SK-N-SH treated with all-trans-retinoic acid at 6 μM for 48 hours (cell line): ENCODE data around the gene PRSS3.

Source experiments
- RARB ChIP-seq: fragments of 250-450 bp; sonication (Bioruptor Pico); IDR thresholded peaks from 2 replicates; pipeline ENCODE4 v1.8.0; 2021; ENCODE audit warnings: mild to moderate bottlenecking, moderate library complexity
- ZNF70 ChIP-seq: fragments of 450-650 bp; formaldehyde crosslinking; IDR thresholded peaks from 2 replicates; pipeline ENCODE4 v1.5.0; 2020; ENCODE audit warnings: mild to moderate bottlenecking, moderate library complexity

DNA sequence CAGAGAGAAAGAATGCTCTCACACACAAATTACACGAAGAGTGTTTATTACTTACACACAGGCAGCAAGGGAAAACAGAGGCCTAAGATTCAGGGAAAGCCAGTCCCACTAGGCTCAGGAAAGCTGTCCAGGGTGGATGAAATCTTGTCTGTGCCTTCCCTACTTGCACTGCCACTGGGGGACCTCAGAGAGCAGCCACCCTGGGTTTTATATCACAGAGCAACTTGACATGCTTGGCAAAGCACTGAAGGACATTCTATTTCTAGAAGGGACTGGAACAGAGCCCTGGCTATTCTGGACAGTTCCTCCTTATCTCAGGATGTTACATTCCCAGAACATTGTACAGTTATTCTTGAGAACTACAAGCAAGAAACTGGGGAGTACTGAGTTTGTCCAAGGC, 7.5 kb upstream of the PRSS3 start:
- TF ChIP-seq RARB (CRISPR knock-in tag) (no peak), ZNF70 (CRISPR knock-in tag) (no peak)
